PC-9 (cell line): Measurements from ENCODE around the gene MMD.
"Not testable (repeated sequence)": the region's sequence is repeated elsewhere in the genome, so short reads cannot be mapped to it uniquely, and the experiment has no call there.

Experiments used
- EZH2 ChIP-seq: fragments of 200-600 bp; sonication (generic); IDR thresholded peaks from 2 replicates; pipeline ENCODE4 v1.8.0; 2017; ENCODE audit warnings: antibody characterized with exemption, low read depth
- TF ChIP-seq, protein P1 (sequence below): fragments of 200-600 bp; sonication (generic); conservative IDR thresholded peaks from 2 replicates; pipeline ENCODE4 v1.6.1; 2017; ENCODE audit warnings: mixed run types, antibody characterized with exemption, mild to moderate bottlenecking, moderate library complexity

DNA sequence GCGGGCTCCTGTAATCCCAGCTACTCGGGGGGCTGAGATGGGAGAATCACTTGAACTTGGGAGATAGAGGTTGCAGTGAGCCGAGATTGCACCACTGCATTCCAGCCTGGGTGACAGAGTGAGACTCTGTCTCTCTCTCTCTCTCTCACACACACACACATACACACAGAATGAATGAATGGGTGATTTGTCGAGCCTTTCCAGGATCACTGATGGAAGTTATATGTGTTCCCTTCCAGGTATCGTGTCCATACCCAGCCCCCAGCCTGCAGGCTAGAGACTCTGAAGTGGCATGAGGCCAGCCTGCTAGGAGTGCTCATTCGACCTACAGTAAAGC lies 1.2 kb upstream of the MMD start:
- TF ChIP-seq, protein P1, sequence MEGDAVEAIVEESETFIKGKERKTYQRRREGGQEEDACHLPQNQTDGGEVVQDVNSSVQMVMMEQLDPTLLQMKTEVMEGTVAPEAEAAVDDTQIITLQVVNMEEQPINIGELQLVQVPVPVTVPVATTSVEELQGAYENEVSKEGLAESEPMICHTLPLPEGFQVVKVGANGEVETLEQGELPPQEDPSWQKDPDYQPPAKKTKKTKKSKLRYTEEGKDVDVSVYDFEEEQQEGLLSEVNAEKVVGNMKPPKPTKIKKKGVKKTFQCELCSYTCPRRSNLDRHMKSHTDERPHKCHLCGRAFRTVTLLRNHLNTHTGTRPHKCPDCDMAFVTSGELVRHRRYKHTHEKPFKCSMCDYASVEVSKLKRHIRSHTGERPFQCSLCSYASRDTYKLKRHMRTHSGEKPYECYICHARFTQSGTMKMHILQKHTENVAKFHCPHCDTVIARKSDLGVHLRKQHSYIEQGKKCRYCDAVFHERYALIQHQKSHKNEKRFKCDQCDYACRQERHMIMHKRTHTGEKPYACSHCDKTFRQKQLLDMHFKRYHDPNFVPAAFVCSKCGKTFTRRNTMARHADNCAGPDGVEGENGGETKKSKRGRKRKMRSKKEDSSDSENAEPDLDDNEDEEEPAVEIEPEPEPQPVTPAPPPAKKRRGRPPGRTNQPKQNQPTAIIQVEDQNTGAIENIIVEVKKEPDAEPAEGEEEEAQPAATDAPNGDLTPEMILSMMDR = not testable (repeated sequence)
- not testable (repeated sequence) for TF ChIP-seq EZH2
